ENCODE data around the gene FICD.

- TF ChIP-seq CTCF (IDR thresholded peaks at IDR 0.05; ENCODE audit: borderline replicate concordance, extremely low read depth, low read length, poor library complexity, severe bottlenecking) (no peak), EZH2 (IDR thresholded peaks at IDR 0.05; ENCODE audit: borderline replicate concordance, low read depth, low read length, severe bottlenecking) (no peak)
These were observed 8.3 kb downstream of the FICD start for GRCh38 chr12:108523365-108523764.
